ENCODE measurements around the gene TBX1. TPM values are rescaled to one million over a fixed set of nuclear protein-coding genes. Genes with fewer than 3 reads are reported as not detected.

Gene TBX1
- total RNA-seq, 1 experiment from 2014 or later, result not detected

DNA sequence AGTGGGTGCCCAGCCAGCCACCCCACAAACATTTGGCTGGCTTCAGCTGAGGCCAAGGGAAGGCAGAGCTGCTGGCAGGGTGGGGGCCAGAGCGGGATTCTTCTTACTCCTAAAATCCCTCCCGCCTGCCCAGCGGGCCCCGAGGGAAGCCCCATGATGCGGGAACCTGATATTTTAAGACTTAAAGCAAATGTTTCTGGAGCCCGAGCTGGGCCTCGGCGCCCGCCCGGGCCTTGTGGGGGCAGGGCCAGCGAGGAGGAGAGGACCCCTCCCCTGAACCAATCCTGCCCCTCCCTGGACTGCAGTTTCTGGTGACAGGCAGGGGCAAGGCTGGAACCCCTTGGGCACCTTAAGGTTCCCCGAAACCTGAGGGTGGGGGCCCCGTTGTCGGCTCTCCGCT, 20.0 kb upstream of the TBX1 start:
- intact Hi-C loops (cut with micrococcal nuclease; ENCODE audit: unreplicated experiment), result no loop called here
- CTCF ChIA-PET, result interaction anchor here (1.3 kb wide), 1 partner anchor 17 kb away, joined by 3 read pairs; the partner anchor contains the start of gene GP1BB
- TF ChIP-seq, protein P1, sequence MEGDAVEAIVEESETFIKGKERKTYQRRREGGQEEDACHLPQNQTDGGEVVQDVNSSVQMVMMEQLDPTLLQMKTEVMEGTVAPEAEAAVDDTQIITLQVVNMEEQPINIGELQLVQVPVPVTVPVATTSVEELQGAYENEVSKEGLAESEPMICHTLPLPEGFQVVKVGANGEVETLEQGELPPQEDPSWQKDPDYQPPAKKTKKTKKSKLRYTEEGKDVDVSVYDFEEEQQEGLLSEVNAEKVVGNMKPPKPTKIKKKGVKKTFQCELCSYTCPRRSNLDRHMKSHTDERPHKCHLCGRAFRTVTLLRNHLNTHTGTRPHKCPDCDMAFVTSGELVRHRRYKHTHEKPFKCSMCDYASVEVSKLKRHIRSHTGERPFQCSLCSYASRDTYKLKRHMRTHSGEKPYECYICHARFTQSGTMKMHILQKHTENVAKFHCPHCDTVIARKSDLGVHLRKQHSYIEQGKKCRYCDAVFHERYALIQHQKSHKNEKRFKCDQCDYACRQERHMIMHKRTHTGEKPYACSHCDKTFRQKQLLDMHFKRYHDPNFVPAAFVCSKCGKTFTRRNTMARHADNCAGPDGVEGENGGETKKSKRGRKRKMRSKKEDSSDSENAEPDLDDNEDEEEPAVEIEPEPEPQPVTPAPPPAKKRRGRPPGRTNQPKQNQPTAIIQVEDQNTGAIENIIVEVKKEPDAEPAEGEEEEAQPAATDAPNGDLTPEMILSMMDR (IDR thresholded peaks at IDR 0.05; ENCODE audit: unreplicated experiment), result no peak
- peaks cover 29% of the 10 kb centered on the region for H3K27me3 Mint-ChIP-seq (ENCODE audit: unreplicated experiment)
- no peaks in the 10 kb centered on the region for H3K4me1 Mint-ChIP-seq (ENCODE audit: low read depth, unreplicated experiment)
- no peaks in the 10 kb centered on the region for H3K36me3 Mint-ChIP-seq (ENCODE audit: insufficient read depth, unreplicated experiment)
- H3K4me3 Mint-ChIP-seq (ENCODE audit: low read depth, unreplicated experiment), result no peak overlapping the region
- BruUV-seq (replicated peaks), result no TSS peak
- no peaks in the 10 kb centered on the region for H3K9me3 Mint-ChIP-seq (ENCODE audit: low read depth, unreplicated experiment)
- DNase-seq, result no peak
- H3K27ac Mint-ChIP-seq (ENCODE audit: unreplicated experiment), result no peak overlapping the region

DNA sequence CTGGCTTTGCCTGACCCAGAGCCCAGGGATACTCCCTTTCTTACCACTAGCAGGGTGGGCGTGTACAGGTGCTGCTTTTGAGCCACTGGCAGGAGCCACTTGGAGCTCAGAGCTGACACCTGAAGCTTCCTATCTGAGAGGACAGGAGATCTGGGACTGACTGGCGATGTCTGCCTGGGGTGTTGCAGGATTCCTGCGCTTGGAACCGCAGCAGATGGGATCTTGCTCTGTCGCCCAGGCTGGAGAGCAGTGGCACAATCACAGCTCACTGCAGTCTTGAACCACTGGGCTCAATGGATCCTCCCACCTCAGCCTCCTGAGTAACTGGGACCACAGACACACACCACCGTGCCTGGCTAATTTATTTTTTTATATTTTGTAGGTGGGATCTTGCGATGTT, 19.5 kb upstream of the TBX1 start:
- no peaks in the 10 kb centered on the region for H3K36me3 Mint-ChIP-seq (ENCODE audit: insufficient read depth, unreplicated experiment)
- intact Hi-C loops (cut with micrococcal nuclease; ENCODE audit: unreplicated experiment), result no loop called here
- TF ChIP-seq, protein P1 (IDR thresholded peaks at IDR 0.05; ENCODE audit: unreplicated experiment), result no peak
- no peak overlapping the region for H3K4me3 Mint-ChIP-seq (ENCODE audit: low read depth, unreplicated experiment)
- no peaks in the 10 kb centered on the region for H3K9me3 Mint-ChIP-seq (ENCODE audit: low read depth, unreplicated experiment)
- no peak for DNase-seq
- peaks cover 26% of the 10 kb centered on the region for H3K27me3 Mint-ChIP-seq (ENCODE audit: unreplicated experiment)
- no peak overlapping the region for H3K27ac Mint-ChIP-seq (ENCODE audit: unreplicated experiment)
- H3K4me1 Mint-ChIP-seq (ENCODE audit: low read depth, unreplicated experiment), result no peaks in the 10 kb centered on the region
- CTCF ChIA-PET, result interaction anchor here (1.3 kb wide), 1 partner anchor 17 kb away, joined by 3 read pairs; the partner anchor contains the start of gene GP1BB
- BruUV-seq (replicated peaks), result no TSS peak

DNA sequence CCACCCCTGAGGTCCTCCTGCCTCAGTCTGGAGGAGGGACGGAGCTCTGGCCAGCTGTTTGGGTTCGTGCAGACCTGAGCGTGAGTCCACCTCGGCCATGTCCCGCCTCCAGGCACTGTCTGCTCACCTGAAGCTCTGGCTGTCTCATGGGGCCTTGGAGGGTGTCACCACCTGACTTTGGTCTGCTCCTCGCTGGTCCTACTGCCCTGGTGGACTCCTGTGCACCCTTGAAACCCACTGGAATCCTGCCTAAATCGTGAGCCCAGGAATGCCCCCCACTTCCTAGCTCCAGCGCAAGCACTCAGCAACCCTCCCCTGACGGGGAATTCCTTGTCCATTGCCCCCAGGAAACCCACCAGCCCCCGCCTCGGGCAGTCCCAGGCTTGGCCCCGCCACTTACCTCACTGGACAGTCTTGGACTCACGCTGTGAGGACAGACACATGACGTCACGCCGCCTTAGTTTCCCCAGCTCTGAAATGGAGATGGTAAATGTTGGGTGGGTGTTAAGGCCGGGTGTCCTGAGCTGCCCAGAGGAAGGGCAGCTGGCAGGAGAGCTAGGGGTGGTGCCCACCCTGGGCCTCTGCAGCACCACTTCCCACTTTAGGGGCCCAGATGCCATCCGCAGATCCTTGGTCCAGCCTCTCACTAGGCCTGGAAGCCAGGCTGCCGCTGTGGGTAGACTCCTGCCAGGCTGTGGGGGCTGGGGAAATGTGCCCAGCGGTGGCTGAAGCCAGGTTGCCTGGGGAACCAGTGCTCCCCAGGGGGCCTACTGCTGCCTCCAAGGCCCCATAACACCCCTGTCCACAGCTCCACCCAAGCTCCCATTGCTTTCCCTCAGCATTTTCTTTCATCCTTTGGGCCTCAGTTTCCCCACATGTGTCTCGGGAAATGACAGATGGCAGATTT, 18.2 kb upstream of the TBX1 start:
- Mint-ChIP-seq H3K36me3 (ENCODE audit: insufficient read depth, unreplicated experiment) (no peaks in the 10 kb centered on the region), H3K27me3 (ENCODE audit: unreplicated experiment) (peaks cover 17% of the 10 kb centered on the region), H3K4me3 (ENCODE audit: low read depth, unreplicated experiment) (no peak overlapping the region), H3K27ac (ENCODE audit: unreplicated experiment) (no peak overlapping the region), H3K4me1 (ENCODE audit: low read depth, unreplicated experiment) (no peaks in the 10 kb centered on the region), H3K9me3 (ENCODE audit: low read depth, unreplicated experiment) (no peaks in the 10 kb centered on the region)
- intact Hi-C loops (cut with micrococcal nuclease; ENCODE audit: unreplicated experiment), result no loop called here
- CTCF ChIA-PET, result interaction anchor here (1.4 to 1.9 kb wide), 2 partner anchors 14 to 168 kb away, joined by 3 to 6 read pairs; no protein-coding TSS in a partner anchor
- BruUV-seq (replicated peaks), result no TSS peak
- TF ChIP-seq, protein P1 (IDR thresholded peaks at IDR 0.05; ENCODE audit: unreplicated experiment), result no peak
- no peak for DNase-seq

DNA sequence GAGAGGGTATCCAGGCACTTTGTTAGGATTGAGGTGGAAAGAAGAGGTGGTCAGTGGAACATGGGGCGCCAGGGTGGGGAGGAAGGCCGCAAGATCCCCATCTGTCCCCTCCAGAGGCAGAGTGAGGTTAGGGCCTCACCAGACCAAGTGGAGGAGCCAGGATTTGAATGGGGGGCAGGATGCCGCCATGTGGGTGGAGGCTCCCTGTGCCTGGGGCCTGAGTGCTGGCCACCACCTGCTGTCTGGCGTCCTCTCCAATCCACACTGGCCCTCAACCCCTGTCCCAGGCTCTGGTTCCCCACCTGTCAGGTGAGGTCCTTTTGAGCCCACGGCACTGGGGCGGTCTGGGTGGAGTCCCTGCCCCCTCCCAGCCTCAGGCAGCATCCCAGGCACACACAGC, 17.5 kb upstream of the TBX1 start:
- peaks cover 20% of the 10 kb centered on the region for H3K27me3 Mint-ChIP-seq (ENCODE audit: unreplicated experiment)
- no TSS peak for BruUV-seq (replicated peaks)
- no peaks in the 10 kb centered on the region for H3K4me1 Mint-ChIP-seq (ENCODE audit: low read depth, unreplicated experiment)
- no peak for DNase-seq
- H3K36me3 Mint-ChIP-seq (ENCODE audit: insufficient read depth, unreplicated experiment), result no peaks in the 10 kb centered on the region
- H3K9me3 Mint-ChIP-seq (ENCODE audit: low read depth, unreplicated experiment), result no peaks in the 10 kb centered on the region
- H3K4me3 Mint-ChIP-seq (ENCODE audit: low read depth, unreplicated experiment), result no peak overlapping the region
- H3K27ac Mint-ChIP-seq (ENCODE audit: unreplicated experiment), result no peak overlapping the region
- CTCF ChIA-PET, result interaction anchor here (1.9 kb wide), 1 partner anchor 167 kb away, joined by 6 read pairs; no protein-coding TSS in a partner anchor
- intact Hi-C loops (cut with micrococcal nuclease; ENCODE audit: unreplicated experiment), result no loop called here
- TF ChIP-seq, protein P1 (IDR thresholded peaks at IDR 0.05; ENCODE audit: unreplicated experiment), result no peak

Measured in Calu3 (cell line).